Astrocyte of the spinal cord (primary cell): ENCODE data around the gene MADD.
A peak's percentile ranks its signal among the peaks of the same experiment; 100 is the strongest.

ENCODE experiments used
- DNase-seq: peaks from one replicate; pipeline ENCODE4 v3.0.0; 2011; ENCODE audit warnings: low read depth, low spot score
- H3K4me3 ChIP-seq: 2 replicates; pipeline ENCODE4 v1.5.1; 2011; ENCODE audit warnings: low read depth, mild to moderate bottlenecking, low read length, moderate library complexity
- CTCF ChIP-seq: IDR thresholded peaks from 2 replicates; pipeline ENCODE4 v1.5.1; 2012; ENCODE audit warnings: low read depth, mild to moderate bottlenecking, low read length, inconsistent platforms
- in situ Hi-C: cut with HindIII; loops from 2 replicates; pipeline ENCODE4 v1.10.0; 2017; ENCODE audit warnings: low sequenced_read_pairs

Gene MADD

DNA sequence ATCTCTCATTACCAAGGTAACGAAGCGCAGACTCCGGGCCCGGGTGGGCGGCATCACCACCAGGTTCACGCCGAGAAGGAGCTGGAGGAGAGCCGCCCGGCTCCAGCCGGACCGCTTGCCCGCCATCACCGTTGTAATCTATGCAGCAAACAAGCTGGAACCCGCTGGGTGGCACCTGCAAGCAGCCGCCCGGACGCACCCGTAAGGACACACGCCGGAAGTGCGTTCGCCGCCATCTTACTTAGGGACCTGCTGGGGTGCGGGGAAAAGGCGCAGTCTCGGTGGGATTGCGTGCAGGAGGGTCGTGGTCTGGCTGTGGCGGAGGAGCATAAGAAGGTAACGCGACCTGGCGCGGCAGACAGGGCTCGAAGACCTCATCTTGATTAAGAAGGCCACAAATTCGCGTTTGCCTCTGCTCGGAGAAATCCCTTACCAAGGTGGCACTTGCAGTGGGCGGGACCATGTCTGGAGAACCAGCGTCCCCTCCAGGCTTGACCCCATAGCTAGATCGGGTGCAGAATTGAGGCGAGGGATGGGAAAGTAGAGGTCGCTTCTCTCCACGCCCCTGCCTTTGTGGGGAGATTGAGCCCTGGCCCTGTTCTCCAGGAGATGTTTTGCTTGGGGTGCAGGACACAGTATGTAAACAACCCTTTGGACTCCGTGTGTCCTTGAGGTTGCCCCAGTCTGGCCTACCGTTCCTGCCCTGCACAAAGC is 21.1 kb upstream of the MADD start, which contains the start of gene ACP2:
TSS of gene ACP2 (minus strand) at position 151 of the 714 bp plus-strand sequence. CDS start at position 126, 25 bp downstream.
- peak; percentile 90 for DNase-seq
- in situ Hi-C loops, result no loop called here
- H3K4me3 ChIP-seq, result peak within 1 kb of the TSS; percentile 70
- peak; percentile 40 for TF ChIP-seq CTCF

- peak overlapping the region; percentile 70 for H3K4me3 ChIP-seq
- in situ Hi-C loops, result no loop called here
- no peak for TF ChIP-seq CTCF
- no peak for DNase-seq
These were observed 20.6 kb upstream of the MADD start for GRCh38 chr11:47249378-47249715.

- no peak for DNase-seq
- H3K4me3 ChIP-seq, result no peak overlapping the region
- TF ChIP-seq CTCF, result no peak
- in situ Hi-C loops, result no loop called here
These were observed 18.2 kb upstream of the MADD start for GRCh38 chr11:47251751-47252150.

DNA sequence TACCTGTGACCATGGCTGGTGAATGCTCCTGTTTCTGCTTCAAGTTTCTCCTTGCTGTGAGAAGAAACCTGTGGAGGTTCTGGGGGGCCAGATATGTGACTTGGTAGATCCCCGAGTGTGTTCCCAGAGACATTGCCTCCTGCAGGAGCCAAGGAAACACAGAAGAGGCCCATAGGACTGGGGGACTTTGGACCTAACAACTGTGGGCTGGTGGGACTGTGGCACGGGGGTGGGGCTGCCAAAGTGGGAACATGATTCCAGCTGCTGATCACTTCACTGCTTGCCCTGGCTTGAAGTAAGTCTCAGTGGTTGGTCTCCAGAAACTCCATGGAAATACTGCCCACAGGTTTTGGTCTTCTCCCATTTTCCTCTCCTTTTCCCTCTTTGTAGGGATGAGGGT is 16.3 kb upstream of the MADD start:
- in situ Hi-C loops, result no loop called here
- TF ChIP-seq CTCF, result no peak
- H3K4me3 ChIP-seq, result no peak overlapping the region
- no peak for DNase-seq

GRCh38 chr11:47254386-47254785 is 15.5 kb upstream of the MADD start:
- H3K4me3 ChIP-seq, result no peak overlapping the region
- no peak for DNase-seq
- in situ Hi-C loops, result no loop called here
- TF ChIP-seq CTCF, result no peak

DNA sequence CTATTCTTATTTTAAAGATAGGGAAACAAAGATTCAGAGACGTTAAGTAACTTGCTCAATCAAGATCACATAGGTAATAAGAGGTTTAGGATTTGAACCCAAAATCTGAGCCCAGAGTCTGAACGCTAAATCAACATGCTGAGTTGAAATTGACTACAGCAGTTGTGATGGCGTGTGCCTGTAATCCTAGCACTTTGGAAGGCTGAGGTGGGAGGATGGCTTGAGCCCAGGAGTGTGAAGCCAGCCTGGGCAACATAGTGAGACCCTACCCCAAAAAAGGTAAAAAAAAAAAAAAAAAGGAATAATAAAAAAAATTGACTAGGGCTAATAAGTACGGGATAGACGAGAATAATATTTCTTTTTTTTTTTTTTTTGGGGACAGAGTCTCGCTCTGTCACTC is 13.6 kb upstream of the MADD start:
- TF ChIP-seq CTCF, result no peak
- DNase-seq, result no peak
- no peak overlapping the region for H3K4me3 ChIP-seq
- in situ Hi-C loops, result no loop called here
